Subcutaneous adipose tissue (tissue), 4 donors: ENCODE data around the gene AHR. TPM values are rescaled to one million over a fixed set of nuclear protein-coding genes. Genes with fewer than 3 reads are reported as not detected.

Experiments used
- total RNA-seq, 4 donors: library from RNA; depleted of rRNA; stranded (reverse); fragments of >200 nt; gene quantifications; one replicate each; pipeline ENCODE4 v1.1.0, GENCODE V29; 2016
- TF ChIP-seq, protein P1 (sequence below): fragments of 450-650 bp; IDR thresholded peaks from one replicate; pipeline ENCODE4 v1.5.1; 2016; ENCODE audit warnings: low read depth, mild to moderate bottlenecking, control low read depth, antibody characterized with exemption, moderate library complexity

The AHR gene
- total RNA-seq, 4 donors from 2014 or later: 72.3 to 166 (median 109) TPM

DNA sequence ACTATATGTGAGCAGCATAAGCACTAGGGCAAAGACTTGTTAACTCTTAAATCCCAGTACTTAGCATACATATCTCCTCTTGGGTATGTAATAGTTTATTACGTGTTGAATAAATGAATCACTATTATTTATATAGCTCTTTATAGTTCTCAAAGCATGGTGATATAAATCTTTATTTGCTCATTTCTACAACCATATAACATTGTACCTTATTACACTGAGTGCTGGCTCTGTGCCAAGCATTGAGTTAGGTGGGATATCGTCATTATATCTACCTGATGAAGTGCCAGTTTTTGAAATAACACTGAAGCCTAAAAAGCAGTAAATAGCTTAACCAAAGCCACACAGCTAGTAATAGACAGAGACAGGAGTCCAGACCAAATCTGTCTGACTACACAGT lies 27.9 kb downstream of the AHR start:
- TF ChIP-seq, protein P1, sequence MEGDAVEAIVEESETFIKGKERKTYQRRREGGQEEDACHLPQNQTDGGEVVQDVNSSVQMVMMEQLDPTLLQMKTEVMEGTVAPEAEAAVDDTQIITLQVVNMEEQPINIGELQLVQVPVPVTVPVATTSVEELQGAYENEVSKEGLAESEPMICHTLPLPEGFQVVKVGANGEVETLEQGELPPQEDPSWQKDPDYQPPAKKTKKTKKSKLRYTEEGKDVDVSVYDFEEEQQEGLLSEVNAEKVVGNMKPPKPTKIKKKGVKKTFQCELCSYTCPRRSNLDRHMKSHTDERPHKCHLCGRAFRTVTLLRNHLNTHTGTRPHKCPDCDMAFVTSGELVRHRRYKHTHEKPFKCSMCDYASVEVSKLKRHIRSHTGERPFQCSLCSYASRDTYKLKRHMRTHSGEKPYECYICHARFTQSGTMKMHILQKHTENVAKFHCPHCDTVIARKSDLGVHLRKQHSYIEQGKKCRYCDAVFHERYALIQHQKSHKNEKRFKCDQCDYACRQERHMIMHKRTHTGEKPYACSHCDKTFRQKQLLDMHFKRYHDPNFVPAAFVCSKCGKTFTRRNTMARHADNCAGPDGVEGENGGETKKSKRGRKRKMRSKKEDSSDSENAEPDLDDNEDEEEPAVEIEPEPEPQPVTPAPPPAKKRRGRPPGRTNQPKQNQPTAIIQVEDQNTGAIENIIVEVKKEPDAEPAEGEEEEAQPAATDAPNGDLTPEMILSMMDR: no peak

DNA sequence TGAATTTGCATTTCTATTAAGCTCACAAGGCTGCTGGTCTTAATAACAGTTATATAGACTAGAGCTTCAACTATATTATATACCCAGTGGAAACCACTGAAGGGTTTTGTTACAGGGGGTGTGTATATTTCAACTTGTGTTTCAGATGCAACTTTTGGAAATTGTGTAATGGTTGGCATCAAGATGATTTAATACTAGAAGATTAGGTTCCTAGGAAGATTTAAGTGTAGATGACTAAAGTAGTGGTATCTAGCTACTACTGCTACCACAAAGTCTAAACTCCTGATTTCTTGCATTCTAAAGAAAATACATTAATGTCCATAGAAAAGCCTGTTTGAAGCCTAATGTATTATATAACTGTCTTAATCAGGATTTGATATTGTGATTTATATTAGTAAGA lies 30.2 kb downstream of the AHR start:
- TF ChIP-seq, protein P1: no peak

DNA sequence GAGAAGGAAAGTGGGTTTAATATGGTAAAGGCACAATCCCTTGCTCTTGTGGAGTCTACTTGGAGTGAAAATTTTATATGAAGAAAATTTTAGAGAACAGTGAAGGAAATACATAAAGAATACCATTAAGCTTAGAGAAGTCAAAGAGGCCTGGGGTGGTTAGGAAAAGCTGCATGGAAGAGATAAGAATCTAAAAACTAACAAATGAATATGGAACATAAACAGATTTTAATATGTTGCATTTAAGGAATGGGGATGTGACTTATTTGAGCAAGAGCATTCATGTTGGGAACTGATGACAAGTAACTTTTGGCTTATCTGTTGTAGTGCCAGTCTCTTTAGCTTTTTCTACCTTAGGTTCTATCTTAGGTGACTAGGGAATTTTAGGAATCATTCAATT lies 31.0 kb downstream of the AHR start:
- TF ChIP-seq, protein P1: no peak

DNA sequence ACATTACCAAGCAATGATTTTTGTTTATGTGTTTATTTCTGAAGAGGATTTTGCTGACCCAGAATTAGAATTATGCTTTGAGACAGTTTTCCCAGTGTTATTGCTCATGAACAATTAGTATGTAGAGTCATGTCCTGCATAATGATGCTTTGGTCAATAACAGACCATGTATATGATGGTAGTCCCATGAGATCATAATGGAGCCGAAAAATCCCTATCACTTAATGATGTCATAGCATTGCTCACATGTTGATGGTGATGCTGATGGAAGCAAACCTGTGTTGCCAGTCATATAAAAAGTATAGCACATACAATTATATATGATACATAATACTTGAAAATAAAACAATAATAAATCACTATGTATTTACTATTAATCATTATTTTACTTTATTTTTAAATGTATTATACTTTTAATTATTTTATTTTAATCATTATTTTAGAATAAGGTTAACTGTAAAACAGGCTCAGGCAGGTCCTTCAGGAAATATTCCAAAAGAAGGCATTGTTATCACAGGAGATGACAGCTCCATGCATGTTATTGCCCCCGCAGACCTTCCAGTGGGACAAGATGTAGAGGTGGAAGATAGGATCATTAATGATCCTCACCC lies 33.5 kb downstream of the AHR start:
- TF ChIP-seq, protein P1: no peak

DNA sequence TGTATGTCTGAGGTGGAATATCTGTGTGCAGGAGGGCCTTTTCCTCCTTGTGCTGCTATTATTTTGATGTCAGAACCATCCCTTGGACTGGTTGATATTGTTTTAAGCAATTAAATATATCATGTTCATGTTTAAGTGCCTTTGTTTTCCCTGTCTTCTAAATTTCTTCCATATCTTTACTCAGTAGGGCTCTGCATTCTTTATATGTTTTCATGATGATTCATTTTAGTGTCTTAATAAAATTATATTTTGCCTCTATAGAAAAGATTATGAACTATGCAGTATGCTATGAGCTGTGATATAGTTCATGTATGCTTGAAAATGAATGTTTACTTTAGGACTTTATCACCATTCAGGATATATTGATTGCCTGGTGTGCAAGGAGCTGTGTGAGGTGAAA lies 34.8 kb downstream of the AHR start:
- TF ChIP-seq, protein P1: no peak

DNA sequence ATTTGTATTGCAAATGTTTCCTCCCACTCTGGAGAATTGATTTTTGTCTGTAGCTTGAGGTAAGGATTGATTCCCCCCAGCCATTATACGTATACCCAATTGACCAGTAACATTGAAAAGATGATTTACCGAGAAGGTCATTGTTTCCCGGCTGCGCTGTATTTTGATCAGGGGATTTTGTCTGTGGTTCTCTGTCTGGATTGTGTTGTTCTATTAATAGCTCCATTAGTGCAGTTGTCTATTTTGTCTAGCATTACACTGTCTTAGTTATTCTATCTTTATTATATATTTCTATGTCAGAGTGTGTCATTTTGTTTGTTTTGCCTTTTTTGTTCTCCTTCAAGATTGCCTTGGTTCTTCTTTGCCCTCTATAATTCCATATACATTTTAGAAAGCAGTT lies 37.7 kb downstream of the AHR start:
- TF ChIP-seq, protein P1: no peak

DNA sequence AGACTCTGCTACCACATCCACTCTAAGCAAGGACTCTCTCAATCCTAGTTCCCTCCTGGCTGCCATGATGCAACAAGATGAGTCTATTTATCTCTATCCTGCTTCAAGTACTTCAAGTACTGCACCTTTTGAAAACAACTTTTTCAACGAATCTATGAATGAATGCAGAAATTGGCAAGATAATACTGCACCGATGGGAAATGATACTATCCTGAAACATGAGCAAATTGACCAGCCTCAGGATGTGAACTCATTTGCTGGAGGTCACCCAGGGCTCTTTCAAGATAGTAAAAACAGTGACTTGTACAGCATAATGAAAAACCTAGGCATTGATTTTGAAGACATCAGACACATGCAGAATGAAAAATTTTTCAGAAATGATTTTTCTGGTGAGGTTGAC lies 40.7 kb downstream of the AHR start:
- TF ChIP-seq, protein P1: no peak
